ENCODE measurements around the gene RGS8.

RGS8 gene

GRCh38 chr1:182684116-182684828 lies at the start of gene RGS8:
RGS8 (minus strand) TSS chr1:182684587; CDS start chr1:182669649, 14,938 bp downstream.
- DNase-seq, result no peak

GRCh38 chr1:182731852-182732575 lies 47.6 kb upstream of the RGS8 start:
- DNase-seq, result no peak

GRCh38 chr1:182726912-182727311 lies 42.5 kb upstream of the RGS8 start:
- no peak for DNase-seq

GRCh38 chr1:182725259-182726255 lies 41.2 kb upstream of the RGS8 start:
- DNase-seq, result no peak

GRCh38 chr1:182724215-182724614 lies 39.8 kb upstream of the RGS8 start:
- DNase-seq, result no peak

- no peak for DNase-seq
Observed at GRCh38 chr1:182723200-182723599, 38.8 kb upstream of the RGS8 start.

- no peak for DNase-seq
Observed at GRCh38 chr1:182721525-182721924, 37.1 kb upstream of the RGS8 start.

GRCh38 chr1:182720463-182720862 lies 36.1 kb upstream of the RGS8 start:
- DNase-seq, result no peak

GRCh38 chr1:182719553-182719952 lies 35.2 kb upstream of the RGS8 start:
- DNase-seq, result no peak

- no peak for DNase-seq
Observed at GRCh38 chr1:182718311-182718710, 33.9 kb upstream of the RGS8 start.

GRCh38 chr1:182716740-182717720 lies 32.6 kb upstream of the RGS8 start:
- no peak for DNase-seq

GRCh38 chr1:182715531-182715930 lies 31.1 kb upstream of the RGS8 start:
- no peak for DNase-seq

GRCh38 chr1:182714546-182714945 lies 30.2 kb upstream of the RGS8 start:
- DNase-seq, result no peak

- DNase-seq, result no peak
Observed at GRCh38 chr1:182713939-182714338, 29.6 kb upstream of the RGS8 start.

GRCh38 chr1:182713492-182713891 lies 29.1 kb upstream of the RGS8 start:
- DNase-seq, result no peak

- DNase-seq, result no peak
Observed at GRCh38 chr1:182709855-182710254, 25.5 kb upstream of the RGS8 start.

GRCh38 chr1:182709225-182709764 lies 24.9 kb upstream of the RGS8 start:
- no peak for DNase-seq

- no peak for DNase-seq
Observed at GRCh38 chr1:182707122-182707521, 22.7 kb upstream of the RGS8 start.

GRCh38 chr1:182704677-182705076 lies 20.3 kb upstream of the RGS8 start:
- DNase-seq, result no peak

- DNase-seq, result peak; percentile 3
Observed at GRCh38 chr1:182703539-182703938, 19.2 kb upstream of the RGS8 start.

GRCh38 chr1:182702826-182703524 lies 18.6 kb upstream of the RGS8 start:
- peak; percentile 18 for DNase-seq

All from NCI-H1417 treated with DMSO at 0.1 percent for 48 hours (cell line).